Lower leg skin (tissue), 4 donors: ENCODE results near the gene CNMD. TPM values are rescaled to one million over a fixed set of nuclear protein-coding genes. Genes with fewer than 3 reads are reported as not detected.
"Not testable (repeated sequence)": the region's sequence is repeated elsewhere in the genome, so short reads cannot be mapped to it uniquely, and the experiment has no call there.

Source experiments
- DNase-seq, 2 donors: peaks; one replicate each; pipeline ENCODE4 v3.0.0-alpha.2; 2019; ENCODE audit warnings: low spot score in 2 of 2
- H3K4me3 ChIP-seq: fragments of 200-600 bp; sonication (generic); 2 replicates; pipeline ENCODE4 v1.5.1; 2017; ENCODE audit warnings: mild to moderate bottlenecking, low read depth; ENCODE audit not compliant: poor library complexity, severe bottlenecking
- CTCF ChIP-seq, 3 donors: fragments of 450-650 bp; IDR thresholded peaks; one replicate each; pipeline ENCODE4 v1.5.1; 2016; ENCODE audit warnings: antibody characterized with exemption in 3 of 3, mild to moderate bottlenecking in 3 of 3, moderate library complexity in 2 of 3
- POLR2A ChIP-seq, 2 donors: fragments of 450-650 bp; IDR thresholded peaks; one replicate each; pipeline ENCODE4 v1.6.1; 2016 to 2017; ENCODE audit warnings: antibody characterized with exemption in 2 of 2, mild to moderate bottlenecking in 1 of 2, moderate library complexity in 1 of 2
- WGBS, 2 donors: methylation state at CpG; one replicate each; pipeline ENCODE4 v1.1.5; 2018; 5-methylcytosine and 5-hydroxymethylcytosine counted together
- intact Hi-C: fragments of 100-400 bp; cut with DNase I; formaldehyde crosslinking; loops from one replicate; pipeline ENCODE4 v1.15.0; 2023; ENCODE audit warnings: low total_unique reads
- total RNA-seq, 4 donors: library from RNA; depleted of rRNA; stranded (reverse); fragments of >200 nt; gene quantifications; one replicate each; pipeline ENCODE4 v1.1.0, GENCODE V29; 2016

CNMD gene
- total RNA-seq, 4 donors from 2014 or later, result not detected

GRCh38 chr13:52701728-52702465 is 37.7 kb downstream of the CNMD start:
- no peak overlapping the region for H3K4me3 ChIP-seq
- no peak for TF ChIP-seq POLR2A (IDR thresholded peaks at IDR 0.05)
- TF ChIP-seq CTCF (IDR thresholded peaks at IDR 0.05), result no peak
- 63 to 69% methylated on average over 6 of the region's 6 CpGs for WGBS, 2 donors
- intact Hi-C loops, result no loop called here
- no peak for DNase-seq

- no peak for DNase-seq
- no peak for TF ChIP-seq POLR2A (IDR thresholded peaks at IDR 0.05)
- TF ChIP-seq CTCF (IDR thresholded peaks at IDR 0.05), result no peak
- 93 to 94% methylated on average over 5 of the region's 5 CpGs for WGBS, 2 donors
- intact Hi-C loops, result no loop called here
- H3K4me3 ChIP-seq, result no peak overlapping the region
Observed at GRCh38 chr13:52696566-52696965, 43.1 kb downstream of the CNMD start.

GRCh38 chr13:52695856-52696255 is 43.8 kb downstream of the CNMD start:
- no peak for TF ChIP-seq POLR2A (IDR thresholded peaks at IDR 0.05)
- no peak for TF ChIP-seq CTCF (IDR thresholded peaks at IDR 0.05)
- no peak overlapping the region for H3K4me3 ChIP-seq
- no peak for DNase-seq
- intact Hi-C loops, result no loop called here
- WGBS, 2 donors, result 82 to 91% methylated on average over 3 of the region's 3 CpGs

GRCh38 chr13:52686376-52686775 is 53.2 kb downstream of the CNMD start:
- TF ChIP-seq POLR2A (IDR thresholded peaks at IDR 0.05), result no peak
- intact Hi-C loops, result no loop called here
- H3K4me3 ChIP-seq, result no peak overlapping the region
- DNase-seq, result no peak
- 94 to 97% methylated on average over 4 of the region's 4 CpGs for WGBS, 2 donors

GRCh38 chr13:52685806-52686205 is 53.8 kb downstream of the CNMD start:
- WGBS, 2 donors, result 94 to 96% methylated on average over 9 of the region's 9 CpGs
- H3K4me3 ChIP-seq, DNase-seq, intact Hi-C loops: not testable (repeated sequence)

- no peak for DNase-seq
- TF ChIP-seq CTCF (IDR thresholded peaks at IDR 0.05), result no peak
- no peak for TF ChIP-seq POLR2A (IDR thresholded peaks at IDR 0.05)
- H3K4me3 ChIP-seq, result no peak overlapping the region
- 93 to 98% methylated on average over 1 of the region's 1 CpG for WGBS, 2 donors
- intact Hi-C loops, result no loop called here
Observed at GRCh38 chr13:52677823-52678222, 61.8 kb downstream of the CNMD start.

- no peak overlapping the region for H3K4me3 ChIP-seq
- no peak for DNase-seq
- WGBS, 2 donors, result 78 to 96% methylated on average over 1 of the region's 1 CpG
- intact Hi-C loops, result no loop called here
- no peak for TF ChIP-seq POLR2A (IDR thresholded peaks at IDR 0.05)
- no peak for TF ChIP-seq CTCF (IDR thresholded peaks at IDR 0.05)
Observed at GRCh38 chr13:52673465-52673864, 66.2 kb downstream of the CNMD start.
